Measurements from ENCODE around the gene STRA8.

Gene STRA8

DNA sequence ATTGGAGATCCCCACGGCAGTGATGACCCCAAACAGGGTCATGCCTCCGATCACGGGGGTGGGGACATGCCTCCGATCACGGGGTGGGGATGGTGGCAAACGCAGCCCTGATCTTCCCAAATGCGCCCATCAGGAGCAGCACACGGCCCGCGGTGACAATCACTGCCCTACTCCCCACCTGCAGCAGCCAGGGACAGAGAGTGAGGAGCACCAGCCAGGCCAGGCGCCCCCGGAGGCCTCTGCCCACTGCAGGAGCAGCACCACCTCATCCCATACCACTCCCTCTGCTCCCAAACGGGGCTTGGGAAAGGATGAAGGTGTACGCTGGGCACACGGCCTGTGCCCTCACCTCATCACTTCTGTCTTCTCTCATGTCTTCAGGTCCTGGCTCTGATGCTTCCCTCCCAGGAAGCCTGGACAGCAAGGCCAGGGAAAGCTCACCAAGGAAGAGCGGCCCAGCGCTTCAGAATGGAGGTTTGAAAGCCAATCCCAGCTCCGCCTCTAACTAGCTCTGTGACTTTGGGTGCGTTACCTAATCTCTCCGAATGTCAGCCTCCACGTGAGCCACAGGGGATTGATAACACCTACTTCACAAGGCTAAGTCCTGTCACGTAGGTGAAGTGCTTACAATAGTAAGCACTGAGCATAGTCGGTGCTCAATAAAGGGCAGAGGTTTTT, 37.1 kb downstream of the STRA8 start:
- no peak for DNase-seq

DNA sequence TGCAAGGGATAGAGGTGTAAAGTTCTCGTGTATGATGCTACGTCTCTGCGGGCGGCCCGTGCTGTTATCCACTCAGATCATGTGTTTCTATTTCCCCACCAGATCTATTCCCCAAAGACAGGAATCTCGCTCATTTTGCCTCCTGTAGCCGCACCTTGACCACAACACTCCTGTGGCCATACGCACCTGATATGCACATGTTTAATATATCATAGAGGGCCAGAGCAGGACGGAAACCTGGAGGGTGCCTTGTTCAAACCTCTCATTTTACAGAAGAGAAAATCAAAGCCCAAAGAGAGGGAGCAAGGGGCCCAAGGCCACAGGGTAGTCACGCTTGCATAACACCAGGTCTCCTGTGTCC, 37.6 kb downstream of the STRA8 start:
- DNase-seq: no peak

DNA sequence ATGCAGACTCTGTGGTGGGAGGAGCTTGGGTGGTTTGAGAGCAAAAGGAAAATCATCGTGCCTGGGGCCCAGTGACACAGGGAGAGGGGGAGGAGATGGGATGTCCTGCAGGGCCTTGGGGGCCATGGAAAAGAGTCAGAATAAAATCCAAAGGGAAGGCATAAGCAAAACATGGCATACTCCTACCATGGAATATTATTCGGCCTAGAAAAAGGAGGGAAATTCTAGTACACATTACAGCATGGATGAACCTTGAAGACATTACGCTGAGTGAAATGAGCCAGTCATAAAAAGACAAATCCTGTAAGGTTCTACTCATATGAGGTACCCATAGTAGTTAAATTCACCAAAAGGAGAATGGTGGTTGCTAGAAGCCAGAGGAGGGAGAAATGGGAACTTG, 38.7 kb downstream of the STRA8 start:
- no peak for DNase-seq

DNA sequence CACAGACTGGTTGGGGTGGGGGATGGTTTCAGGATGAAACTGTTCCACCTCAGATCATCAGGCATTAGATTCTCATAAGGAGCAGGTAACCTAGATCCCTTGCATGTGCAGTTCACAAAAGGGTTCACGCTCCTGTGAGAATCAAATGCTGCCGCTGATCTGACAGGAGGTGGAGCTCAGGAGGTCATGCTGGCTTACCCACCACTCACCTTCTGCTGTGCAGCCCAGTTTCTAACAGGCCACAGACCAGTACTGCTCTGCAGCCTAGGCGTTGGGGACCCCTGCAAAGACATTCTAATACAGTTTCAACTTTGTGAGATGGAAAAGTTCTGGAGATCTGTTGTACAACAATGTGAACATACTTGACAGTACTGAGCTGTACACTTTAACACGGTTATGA, 39.9 kb downstream of the STRA8 start:
- DNase-seq: no peak

DNA sequence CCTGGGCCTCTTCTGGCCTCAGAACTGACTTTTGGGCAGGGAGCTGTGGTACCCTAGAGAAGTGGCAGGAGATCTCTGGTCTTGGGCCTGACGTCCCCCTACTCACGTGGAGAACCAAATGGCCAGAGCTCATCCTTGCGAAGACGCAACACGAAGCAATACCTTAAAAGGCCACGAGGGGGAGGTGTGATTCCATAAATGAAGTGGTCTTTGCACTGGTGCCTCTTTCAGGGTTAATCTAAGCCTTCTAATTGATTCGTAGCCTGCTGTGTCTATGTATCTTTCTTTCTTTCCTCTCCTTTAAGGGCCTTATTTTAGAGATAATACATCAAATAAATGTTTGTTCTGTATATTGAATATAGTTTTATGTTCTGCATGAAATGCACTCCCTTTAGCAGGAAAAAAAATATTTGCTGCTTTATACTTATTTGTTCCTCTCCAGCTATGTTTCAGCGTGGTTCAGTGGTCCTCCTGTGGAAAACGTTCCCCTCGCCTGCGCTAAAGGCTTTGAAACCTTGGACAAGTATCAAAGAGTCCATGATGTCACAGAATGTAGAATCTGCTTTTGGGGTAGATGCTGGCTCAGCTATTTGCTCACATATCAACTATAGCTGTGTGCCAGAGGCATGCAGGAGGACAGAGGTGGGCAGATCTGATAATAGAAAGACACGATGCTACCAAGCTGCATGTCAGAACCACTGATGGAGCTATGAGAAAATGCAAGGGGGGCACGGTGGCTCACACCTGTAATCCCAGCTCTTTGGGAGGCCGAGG, 41.0 kb downstream of the STRA8 start:
- DNase-seq: peak; percentile 66 to 94

DNA sequence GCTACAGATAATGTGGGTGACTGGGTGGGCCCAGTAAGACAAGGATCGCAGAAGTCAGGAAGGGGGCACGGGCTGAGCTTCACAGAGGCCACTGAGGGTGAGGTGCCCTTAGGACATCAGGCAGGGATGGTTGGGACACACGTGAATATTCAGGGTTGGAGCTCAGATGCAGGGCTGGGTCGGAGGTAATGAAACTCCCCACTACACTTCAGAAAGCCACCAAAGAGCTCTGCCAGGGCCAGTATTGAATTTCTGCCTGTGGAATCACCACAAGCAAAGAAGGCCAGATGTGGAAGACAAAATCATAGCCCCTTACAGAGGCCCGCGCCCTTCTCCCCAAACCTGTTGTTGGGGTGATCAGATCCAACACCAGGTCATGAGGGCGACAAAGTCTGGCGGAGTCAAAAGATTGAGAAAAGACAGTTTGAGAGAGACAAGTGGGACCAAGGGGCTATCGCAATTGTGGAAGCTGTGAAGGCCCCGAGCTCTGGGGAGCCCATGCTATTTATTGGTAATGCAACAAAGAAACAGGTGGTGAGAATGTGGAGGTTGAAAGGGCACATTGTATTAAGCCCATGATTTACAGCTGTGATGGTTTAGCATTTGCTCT, 42.4 kb downstream of the STRA8 start:
- no peak for DNase-seq

DNA sequence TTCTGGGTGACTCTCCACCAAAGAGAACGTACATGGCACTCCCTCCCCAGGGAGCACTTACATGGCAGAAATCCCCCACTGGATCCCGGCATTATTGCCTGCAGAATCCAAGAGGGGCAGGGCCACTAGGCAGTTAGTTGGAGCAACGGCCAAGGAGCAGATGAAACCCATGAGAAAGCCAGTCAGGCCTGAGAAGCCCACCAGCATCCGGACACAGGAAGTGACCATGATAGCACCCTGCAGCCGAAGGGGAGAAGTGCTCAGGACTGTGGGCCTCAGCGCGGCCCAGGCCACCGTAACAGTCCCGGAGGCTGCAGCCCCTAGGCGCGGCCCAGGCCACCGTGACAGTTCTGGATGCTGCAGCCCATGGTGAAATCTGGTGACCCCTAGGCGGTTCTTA, 43.5 kb downstream of the STRA8 start:
- DNase-seq: no peak

DNA sequence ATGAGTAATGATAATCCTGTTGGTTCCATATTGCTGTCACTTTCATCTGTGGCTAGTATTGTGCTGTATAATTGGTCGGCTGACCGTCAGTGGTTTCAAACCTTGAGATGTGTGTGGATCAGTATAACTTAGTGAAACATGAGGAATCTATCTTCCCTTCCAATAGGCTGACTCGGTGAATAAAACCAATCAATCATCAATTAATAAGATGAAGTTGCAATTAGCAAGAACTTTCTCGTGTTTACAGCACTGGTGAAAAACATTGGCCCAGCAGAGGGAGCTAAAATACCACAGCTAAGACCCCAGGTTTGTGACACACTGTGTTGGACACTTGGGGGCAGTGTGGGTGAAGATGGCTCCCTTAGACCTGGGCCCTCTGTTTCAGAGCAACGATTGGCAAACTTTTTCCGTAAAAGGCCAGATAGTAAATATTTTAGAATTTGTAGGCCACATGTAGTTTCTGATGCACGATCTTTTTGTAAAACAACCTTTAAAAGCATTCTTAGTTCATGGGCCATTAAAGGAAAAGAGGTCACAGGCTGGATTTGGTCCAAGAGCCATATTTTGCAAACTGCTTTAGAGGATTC, 47.8 kb downstream of the STRA8 start:
- peak; percentile 73 to 95 for DNase-seq

DNA sequence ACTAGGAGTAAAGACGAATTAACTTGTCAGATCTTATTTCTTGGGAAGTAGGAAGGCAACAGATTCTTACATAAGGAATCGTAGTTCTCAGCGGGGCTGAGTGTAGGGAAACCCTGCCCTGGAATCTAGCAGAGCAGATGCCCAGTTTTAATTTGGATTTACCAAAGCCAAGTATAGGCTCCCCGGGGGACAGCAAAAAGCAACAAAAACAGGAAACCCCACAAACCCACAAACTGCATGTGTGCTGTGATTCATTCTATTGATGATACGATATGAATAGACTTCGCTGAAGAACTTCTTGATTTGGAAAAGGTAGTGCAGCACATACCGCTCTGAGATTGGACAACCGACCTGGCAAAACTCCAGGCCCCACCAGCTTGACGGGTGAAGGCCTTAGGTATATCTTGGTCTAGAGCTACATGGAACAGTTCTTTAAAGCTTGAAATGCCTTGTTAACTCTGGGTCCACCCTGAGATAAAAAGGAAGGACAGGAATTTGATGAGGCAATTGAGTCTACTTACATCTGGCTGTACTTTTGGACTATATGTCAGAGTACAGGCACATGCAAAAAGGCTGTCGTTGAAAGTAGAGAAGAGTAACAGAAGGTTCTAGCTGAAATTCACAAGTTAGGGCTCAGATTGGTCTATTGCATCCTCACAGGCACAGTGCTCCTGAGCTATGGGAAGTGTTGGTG, 49.1 kb downstream of the STRA8 start:
- DNase-seq: no peak

DNA sequence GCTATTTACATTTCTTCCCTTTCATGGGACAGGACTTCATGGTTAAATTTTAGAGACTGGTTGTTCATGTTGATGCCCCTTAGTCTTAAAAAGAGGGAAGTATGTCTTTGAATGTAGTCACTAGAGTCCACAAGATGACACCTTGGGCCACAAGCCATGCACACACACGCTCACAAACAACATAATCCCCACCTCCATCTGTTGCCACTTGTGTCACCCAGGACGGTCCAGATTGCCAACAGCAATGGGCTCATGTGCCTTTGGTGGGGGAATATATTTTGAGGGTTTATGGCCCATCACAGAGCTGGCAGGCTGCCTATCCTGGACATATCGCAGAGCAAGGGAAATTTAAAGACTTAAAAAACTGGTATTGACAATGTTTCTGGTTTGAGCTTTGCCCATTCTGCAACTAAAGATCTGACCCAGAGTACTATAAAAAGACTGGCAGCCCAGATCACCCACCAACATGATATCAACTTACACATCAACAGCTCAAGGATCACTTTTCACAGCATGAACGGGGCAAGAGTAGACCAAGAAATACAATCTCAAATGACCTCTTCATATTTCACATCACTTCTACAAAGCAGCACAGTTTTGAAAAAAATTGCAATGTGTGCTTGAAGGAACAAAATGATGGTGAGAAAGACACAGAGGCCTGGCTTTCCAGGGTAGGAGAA, 50.5 kb downstream of the STRA8 start:
- no peak for DNase-seq

DNA sequence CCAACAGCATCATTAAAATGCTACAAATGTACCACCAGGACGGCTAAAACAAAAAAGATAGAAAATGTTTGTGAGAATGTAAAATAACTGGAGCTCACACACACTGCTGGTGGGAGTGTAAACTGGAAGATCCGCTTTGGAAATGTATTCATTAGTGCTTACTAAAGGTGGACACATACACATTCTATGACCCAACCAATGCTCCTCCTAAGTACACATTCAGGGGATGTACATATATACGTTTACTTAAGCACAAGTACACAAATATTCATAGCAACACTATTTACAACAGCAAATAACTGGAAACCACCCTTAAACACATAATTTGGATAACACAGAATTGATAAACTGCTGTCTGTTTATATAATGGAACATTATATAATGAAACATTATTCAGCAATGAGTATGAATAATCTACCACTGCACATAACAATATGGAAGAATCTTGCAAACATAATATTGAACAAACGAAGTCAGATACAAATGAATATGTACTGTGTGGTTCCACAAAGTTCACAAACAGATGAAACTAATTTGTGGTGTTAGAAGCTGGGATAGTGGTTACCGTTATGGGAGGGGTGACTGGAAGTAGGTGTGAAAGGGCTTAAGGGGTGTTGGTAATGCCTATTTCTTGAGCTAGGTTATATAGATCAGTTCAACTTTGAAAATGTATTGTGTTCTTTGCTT, 52.1 kb downstream of the STRA8 start:
- peak; percentile 80 to 84 for DNase-seq

DNA sequence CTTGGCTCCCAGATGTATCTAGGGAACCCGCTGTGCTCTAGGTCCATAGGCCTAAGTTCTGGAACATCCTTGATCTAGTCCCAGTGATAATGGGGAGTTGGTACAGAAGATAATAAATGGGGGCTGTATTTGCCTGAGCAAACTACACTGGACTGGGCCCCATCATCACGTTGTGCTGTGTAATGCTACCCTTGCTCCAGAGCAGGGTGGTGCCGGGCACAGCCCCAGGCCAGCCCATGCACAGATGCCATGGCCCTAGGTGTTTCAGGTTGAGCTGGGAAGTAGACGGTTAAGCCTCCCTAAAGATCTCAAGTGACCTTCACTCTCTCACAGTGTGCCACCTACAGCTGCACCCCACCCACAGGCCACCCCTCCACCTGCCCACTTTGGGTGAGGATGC, 53.2 kb downstream of the STRA8 start:
- DNase-seq: no peak

DNA sequence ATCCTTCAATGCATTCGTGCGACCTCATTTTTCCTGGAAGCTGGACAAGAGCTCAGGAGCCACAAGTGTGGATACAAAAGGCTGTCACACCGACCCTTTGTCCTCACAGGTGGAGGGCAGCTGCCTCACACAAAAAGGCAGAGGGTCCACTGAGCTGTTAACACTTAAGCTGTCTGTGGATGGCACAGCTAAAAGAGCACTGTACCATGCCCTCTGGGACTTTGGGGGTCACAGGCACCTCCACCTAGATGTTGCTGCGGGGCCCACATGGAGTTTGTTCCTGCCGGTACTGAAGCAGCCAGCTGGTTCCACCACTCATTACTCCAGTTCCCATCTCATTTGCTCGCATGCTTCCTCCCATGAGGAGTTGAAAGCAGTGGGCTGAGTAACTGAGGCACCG, 57.0 kb downstream of the STRA8 start:
- DNase-seq: no peak

DNA sequence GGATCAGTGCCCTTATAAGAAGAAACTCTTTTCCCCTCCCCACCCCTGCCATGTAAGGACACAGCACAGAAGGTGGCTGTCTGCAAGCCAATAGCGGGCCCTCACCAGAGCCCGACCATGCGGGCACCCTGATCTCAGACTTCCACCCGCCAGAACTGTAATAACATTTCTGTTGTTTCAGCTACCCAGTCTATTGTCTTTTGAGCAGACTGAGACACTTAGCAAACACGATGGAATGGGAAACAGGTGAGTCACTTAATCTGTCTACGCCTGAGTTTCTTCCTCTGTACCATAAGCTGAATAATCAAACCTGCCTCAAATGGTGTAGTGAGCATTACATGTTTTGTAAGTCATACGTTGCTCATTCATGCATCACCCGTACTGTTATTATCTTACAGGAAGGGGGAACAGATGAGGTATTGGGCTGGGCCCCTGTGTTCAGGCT, 58.2 kb downstream of the STRA8 start:
- DNase-seq: no peak

DNA sequence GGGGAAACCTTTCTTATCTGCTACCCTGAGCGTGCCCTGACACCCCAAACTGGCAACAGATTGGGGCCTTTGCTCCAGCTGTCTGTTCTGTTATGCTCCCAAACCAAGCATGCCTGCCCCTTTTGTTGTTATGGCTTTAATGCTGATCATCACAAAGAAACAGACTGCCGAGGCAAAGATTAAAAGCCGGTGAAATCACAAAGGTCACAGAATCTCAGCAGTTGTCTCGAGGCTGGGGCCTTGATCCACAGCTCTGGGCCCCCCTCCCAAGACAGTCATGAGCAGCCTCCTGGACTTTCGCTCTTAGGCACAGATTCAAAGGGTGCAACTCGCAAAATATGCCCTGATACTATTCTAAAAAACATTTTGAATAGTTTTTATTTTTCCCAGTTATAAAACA, 65.6 kb downstream of the STRA8 start:
- no peak for DNase-seq

DNA sequence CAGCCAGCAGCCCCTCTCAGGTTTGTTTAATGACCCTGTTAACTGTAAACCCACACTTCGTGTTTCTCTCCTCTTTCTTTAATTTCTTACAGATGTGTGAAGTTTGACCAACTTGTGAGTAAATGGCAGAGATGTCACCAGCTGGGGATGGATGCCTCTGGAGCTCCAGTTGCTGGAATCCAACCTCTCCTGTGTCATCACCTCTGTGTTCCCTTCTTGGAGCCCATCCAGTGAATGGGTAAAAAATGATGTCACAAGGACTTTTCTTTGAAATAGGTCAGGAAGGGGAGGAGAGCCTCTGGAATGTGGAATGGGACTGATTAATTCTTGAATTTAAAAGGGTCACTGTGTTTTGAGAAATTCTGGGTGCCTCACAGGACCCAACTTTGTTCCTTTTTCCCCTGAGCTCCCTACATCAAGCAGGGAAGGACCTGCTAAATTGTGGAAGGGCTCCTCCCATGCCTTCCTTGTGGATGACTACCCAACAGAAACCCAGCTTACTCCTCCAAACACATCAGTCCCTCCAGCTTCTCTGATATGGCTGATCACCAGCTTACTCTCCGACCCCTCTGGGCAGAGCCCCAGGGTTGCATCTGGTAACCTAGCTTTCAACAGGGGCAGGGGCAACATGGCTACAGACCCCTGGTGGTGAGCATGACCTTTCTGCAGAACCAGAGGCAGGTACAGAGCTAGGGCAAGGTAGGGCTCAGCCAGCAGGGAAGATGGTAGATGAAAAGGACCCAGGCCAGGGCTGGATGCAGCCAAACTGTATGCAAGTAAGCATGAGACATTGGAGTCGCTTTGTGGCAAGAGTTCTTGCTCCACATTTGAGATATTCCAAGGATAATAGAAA, 67.5 kb downstream of the STRA8 start:
- DNase-seq: no peak
